Spinal cord (tissue), 10 donors: ENCODE data around the gene CTNNA3. TPM values are rescaled to one million over a fixed set of nuclear protein-coding genes. Genes with fewer than 3 reads are reported as not detected.
"Not testable (repeated sequence)": the region's sequence is repeated elsewhere in the genome, so short reads cannot be mapped to it uniquely, and the experiment has no call there.

Experiments
- DNase-seq, 6 donors: peaks; one replicate each; pipeline versions ENCODE4 v3.0.0 to v3.0.0-alpha.2; 2013 to 2015; ENCODE audit warnings: low spot score in 6 of 6, low read depth in 4 of 6
- H3K27ac ChIP-seq: one replicate; pipeline ENCODE4 v1.5.1; 2013; ENCODE audit warnings: low read depth, low read length, control low read depth
- H3K27me3 ChIP-seq: one replicate; pipeline ENCODE4 v1.6.1; 2013; ENCODE audit warnings: low read length; ENCODE audit not compliant: control insufficient read depth, insufficient read depth
- H3K36me3 ChIP-seq: one replicate; pipeline ENCODE4 v1.6.1; 2013; ENCODE audit warnings: low read length; ENCODE audit not compliant: control insufficient read depth, insufficient read depth
- H3K4me1 ChIP-seq: one replicate; pipeline ENCODE4 v1.6.1; 2013; ENCODE audit warnings: low read length; ENCODE audit not compliant: control insufficient read depth, insufficient read depth
- H3K4me3 ChIP-seq: one replicate; pipeline ENCODE4 v1.5.1; 2013; ENCODE audit warnings: low read depth, low read length, control low read depth
- H3K9me3 ChIP-seq: one replicate; pipeline ENCODE4 v1.6.1; 2013; ENCODE audit warnings: low read length; ENCODE audit not compliant: control insufficient read depth, insufficient read depth
- WGBS: methylation state at CpG from one replicate; pipeline ENCODE4 v1.1.5; 2013; ENCODE audit warnings: missing lambda C conversion rate; ENCODE audit not compliant: insufficient coverage; 5-methylcytosine and 5-hydroxymethylcytosine counted together
- long read RNA-seq, 4 donors: transcript quantifications; one replicate each; lab custom pipeline, GENCODE V29; 2026
- polyA plus RNA-seq, 2 donors: library from polyadenylated mRNA; unstranded; fragments of 120-200 nt; gene quantifications; one replicate each; pipeline ENCODE4 v1.2.1, GENCODE V29; 2013; ENCODE audit not compliant: insufficient read length in 2 of 2
- total RNA-seq, 2 donors: library from RNA; depleted of rRNA in 1 of 2; stranded (reverse); fragments of 120-200 nt in 1 of 2; fragments of >200 nt in 1 of 2; gene quantifications; one replicate each; pipeline versions ENCODE4 v1.2.3 to v1.2.4, GENCODE V29; 2013 to 2014
- donor health status: healthy.

The CTNNA3 gene
- 10 to 100 TPM; 57.1 to 63.5 TPM for total RNA-seq
- polyA plus RNA-seq, result 10 to 100 TPM; 15.3 to 24.8 TPM
- long read RNA-seq, donor 1, result 0 reads
- long read RNA-seq, donor 2, result 0 reads
- long read RNA-seq, donor 3, partial matches to known transcripts, result 5 of 5 reads
- long read RNA-seq, donor 3, other reads (novel, unspliced or antisense), result 0 of 5 reads
- long read RNA-seq, donor 4, result 0 reads

DNA sequence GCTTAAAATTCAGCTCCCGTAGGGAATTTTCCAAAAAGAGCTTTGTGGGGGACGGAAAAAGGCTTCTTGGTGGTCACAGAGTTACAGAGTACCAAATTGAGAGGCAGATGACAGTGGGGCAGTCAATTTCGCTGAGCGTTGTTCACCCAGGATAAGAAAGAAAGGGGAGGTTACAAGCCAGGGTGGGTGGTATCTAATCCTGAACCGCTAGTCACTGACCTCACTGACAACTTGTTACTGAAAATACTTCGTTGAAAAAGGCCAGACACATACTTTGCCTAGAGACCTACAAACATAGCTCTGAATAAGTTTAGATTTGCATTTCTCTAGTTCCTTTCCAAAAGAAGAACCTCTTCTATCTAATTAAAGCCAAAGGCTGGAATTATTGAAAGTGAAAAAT is at the start of gene CTNNA3:
Gene CTNNA3, minus strand, starts transcription at position 167 of the 400 bp plus-strand sequence.
- Histone ChIP-seq H3K4me1 (no peaks in the 10 kb centered on the region), H3K9me3 (no peaks in the 10 kb centered on the region), H3K4me3 (peak within 1 kb of the TSS; percentile 28), H3K27me3 (no peaks in the 10 kb centered on the region), H3K27ac (peak within 1 kb of the TSS; percentile 59), H3K36me3 (no peaks in the 10 kb centered on the region)
- peak in 2 of 6 donors; percentile 13 to 34 for DNase-seq
- 25% methylated on average over 3 of the region's 6 CpGs for WGBS

DNA sequence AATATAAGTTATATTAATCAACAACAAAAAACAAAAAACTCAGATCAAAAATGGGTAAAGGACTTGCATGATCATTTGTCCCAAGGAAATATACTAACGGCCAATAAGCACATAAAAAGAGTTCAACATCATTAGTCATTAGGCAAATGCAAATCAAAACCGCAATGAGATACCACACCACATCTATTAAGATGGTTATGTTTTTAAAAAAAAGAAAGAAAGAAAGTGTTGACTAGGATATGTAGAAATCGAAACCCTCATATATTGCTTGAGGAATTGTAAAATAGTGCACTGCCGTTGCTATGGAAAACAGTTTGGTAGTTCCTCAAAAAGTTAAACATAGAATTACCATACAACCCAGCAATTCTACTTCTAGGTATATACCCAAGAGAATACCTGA is 39.4 kb upstream of the CTNNA3 start:
- Histone ChIP-seq H3K27ac (no peak overlapping the region), H3K4me1 (no peaks in the 10 kb centered on the region), H3K9me3 (no peaks in the 10 kb centered on the region), H3K36me3 (no peaks in the 10 kb centered on the region), H3K4me3 (no peak overlapping the region), H3K27me3 (no peaks in the 10 kb centered on the region)
- no CpG with 5 or more reads among the region's 4 CpGs for WGBS
- DNase-seq, result no peak

DNA sequence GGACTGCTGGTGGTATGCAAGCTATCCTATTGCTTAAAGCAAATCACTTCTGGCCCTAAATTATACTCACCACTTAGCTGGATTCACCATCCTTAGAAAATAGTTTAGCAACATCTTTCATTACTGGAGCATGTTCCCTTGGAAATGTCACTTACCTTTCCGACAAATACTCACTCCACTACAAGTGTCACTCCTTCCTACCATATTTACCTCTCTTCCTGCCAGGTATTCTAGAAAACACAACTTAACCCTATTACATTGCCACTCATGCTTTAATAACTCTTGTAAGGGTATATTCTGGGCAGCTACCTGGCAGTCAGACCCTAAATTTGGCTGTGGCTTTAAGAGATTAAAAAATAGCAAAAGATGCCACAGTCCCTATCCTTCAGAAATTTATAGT is 37.5 kb upstream of the CTNNA3 start:
- Histone ChIP-seq H3K4me3 (no peak overlapping the region), H3K27me3 (no peaks in the 10 kb centered on the region), H3K4me1 (no peaks in the 10 kb centered on the region), H3K9me3 (no peaks in the 10 kb centered on the region), H3K36me3 (no peaks in the 10 kb centered on the region), H3K27ac (no peak overlapping the region)
- DNase-seq, result no peak
- 100% methylated on average over 1 of the region's 1 CpG for WGBS

DNA sequence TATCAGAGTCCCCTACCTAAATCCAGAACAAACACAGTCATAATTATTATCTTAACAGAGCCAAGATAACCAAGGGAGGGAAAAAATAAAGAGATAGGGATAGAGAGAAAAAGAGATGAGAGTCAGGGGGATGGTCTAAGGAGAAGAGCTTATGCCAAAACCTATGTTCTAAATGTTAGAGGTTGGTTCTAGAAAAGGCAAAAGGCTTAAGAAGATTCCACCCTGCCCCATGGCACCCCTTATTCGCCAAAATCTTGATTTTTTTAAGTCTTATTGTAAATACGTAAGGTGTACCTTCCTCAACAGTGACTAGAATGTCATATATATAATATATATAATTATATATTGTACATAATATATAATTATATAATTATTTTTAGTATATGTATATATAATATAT is 29.6 kb upstream of the CTNNA3 start:
- no CpG with 5 or more reads among the region's 2 CpGs for WGBS
- Histone ChIP-seq H3K4me1 (no peaks in the 10 kb centered on the region), H3K4me3 (no peak overlapping the region), H3K27me3 (no peaks in the 10 kb centered on the region), H3K36me3 (no peaks in the 10 kb centered on the region), H3K27ac (no peak overlapping the region), H3K9me3 (no peaks in the 10 kb centered on the region)
- DNase-seq, result no peak

DNA sequence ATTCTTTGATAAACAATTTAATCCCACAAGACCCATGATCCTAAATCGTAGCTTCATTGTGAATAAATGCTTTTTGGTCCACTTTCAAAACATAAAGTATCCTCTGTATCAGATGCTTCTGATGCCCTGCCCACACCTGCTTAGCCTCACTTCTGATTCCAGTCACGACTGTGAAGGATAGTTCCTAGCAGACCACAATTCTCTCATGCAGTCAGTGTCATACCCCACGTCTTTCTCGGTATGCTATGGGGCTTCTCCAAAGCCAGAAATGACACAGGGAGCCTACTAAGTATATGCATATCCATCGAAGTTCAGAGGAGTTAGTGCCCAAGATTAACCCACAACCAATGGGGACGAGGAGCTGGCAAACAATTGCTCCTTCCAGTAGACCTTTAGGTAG is 27.6 kb upstream of the CTNNA3 start:
- DNase-seq, result no peak
- Histone ChIP-seq H3K4me3 (no peak overlapping the region), H3K27ac (no peak overlapping the region), H3K27me3 (no peaks in the 10 kb centered on the region), H3K9me3 (no peaks in the 10 kb centered on the region), H3K36me3 (no peaks in the 10 kb centered on the region), H3K4me1 (no peaks in the 10 kb centered on the region)
- WGBS, result 90% methylated on average over 6 of the region's 6 CpGs

DNA sequence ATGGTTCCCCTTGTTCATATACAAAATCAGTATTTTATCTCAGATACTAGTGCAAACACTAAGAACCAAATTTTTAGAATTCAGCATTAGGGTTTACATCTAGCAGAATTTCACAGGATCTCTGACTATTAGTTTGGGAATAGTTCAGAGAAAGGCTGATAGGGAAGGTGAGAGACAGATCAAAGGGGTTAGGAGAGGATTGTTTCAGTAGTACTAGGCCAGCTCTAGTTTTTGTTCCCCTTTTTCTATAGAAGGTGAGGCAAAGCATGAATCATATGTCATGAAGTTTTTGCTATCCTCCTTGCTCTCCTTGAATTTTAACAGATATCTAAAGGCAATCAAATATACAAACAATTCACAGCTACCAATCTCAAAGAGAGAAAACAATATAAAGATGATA is 26.1 kb upstream of the CTNNA3 start:
- H3K27me3 ChIP-seq, result no peaks in the 10 kb centered on the region
- no peaks in the 10 kb centered on the region for H3K36me3 ChIP-seq
- H3K4me1 ChIP-seq, result no peaks in the 10 kb centered on the region
- H3K27ac ChIP-seq, result no peak overlapping the region
- H3K9me3 ChIP-seq, result no peaks in the 10 kb centered on the region
- H3K4me3 ChIP-seq, result no peak overlapping the region
- no peak for DNase-seq

DNA sequence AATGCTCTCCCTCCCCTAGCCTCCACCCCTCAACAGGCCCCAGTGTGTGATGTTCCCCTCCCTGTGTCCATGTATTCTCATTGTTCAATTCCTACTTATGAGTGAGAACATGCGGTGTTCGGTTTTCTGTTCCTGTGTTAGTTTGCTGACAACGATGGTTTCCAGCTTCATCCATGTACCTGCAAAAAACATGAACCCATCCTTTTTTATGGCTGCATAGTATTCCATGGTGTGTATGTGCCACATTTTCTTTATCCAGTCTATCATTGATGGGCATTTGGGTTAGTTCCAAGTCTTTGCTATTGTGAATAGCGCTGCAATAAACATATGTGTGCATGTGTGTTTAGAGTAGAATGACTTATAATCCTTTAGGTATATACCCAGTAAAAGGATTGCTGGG is 20.5 kb upstream of the CTNNA3 start:
- no CpG with 5 or more reads among the region's 4 CpGs for WGBS
- H3K4me1 ChIP-seq, DNase-seq: not testable (repeated sequence)

DNA sequence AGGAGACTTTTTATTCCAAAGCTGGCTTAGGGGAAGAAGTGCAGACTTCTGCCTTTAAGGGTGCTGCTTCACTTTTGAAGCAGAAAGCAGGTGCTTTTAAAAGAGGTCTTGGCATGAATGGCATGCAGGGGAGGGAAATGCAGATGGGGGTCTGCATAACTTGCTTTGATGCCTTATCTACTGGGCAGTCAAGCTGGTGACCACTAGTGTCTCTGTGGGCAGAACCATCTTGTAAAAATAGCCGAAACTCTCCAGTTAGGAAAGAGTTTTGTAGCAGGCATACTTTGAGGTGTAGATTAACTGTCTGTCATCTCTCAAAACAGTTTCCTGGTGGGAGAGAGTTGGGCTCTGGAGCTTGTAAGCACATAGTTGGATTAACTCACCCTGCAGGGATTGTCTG is 9.9 kb upstream of the CTNNA3 start:
- Histone ChIP-seq H3K9me3 (no peaks in the 10 kb centered on the region), H3K27me3 (no peaks in the 10 kb centered on the region), H3K36me3 (no peaks in the 10 kb centered on the region), H3K27ac (no peak overlapping the region), H3K4me1 (no peaks in the 10 kb centered on the region), H3K4me3 (no peak overlapping the region)
- no peak for DNase-seq
- no CpG with 5 or more reads among the region's 1 CpG for whole genome bisulfite sequencing

More for the DNA sequence above, 20.5 kb upstream of the CTNNA3 start:
- H3K36me3 ChIP-seq, H3K27ac ChIP-seq, H3K27me3 ChIP-seq, H3K9me3 ChIP-seq, H3K4me3 ChIP-seq: not testable (repeated sequence)

DNA sequence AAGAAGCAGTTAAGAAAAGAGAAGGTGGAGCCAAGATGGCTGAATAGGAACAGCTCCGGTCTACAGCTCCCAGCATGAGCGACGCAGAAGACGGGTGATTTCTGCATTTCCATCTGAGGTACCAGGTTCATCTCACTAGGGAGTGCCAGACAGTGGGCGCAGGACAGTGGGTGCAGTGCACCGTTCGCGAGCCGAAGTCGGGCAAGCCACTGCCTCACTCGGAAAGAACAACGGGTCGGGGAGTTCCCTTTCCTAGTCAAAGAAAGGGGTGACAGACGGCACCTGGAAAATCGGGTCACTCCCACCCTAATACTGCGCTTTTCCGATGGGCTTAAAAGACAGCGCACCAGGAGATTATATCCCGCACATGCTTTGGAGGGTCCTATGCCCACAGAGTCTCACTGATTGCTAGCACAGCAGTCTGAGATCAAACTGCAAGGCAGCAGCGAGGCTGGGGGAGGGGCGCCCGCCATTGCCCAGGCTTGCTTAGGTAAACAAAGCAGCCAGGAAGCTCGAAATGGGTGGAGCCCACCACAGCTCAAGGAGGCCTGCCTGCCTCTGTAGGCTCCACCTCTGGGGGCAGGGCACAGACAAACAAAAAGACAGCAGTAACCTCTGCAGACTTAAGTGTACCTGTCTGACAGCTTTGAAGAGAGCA is 3.7 kb upstream of the CTNNA3 start:
- H3K9me3 ChIP-seq, H3K4me1 ChIP-seq, DNase-seq, H3K27me3 ChIP-seq, H3K4me3 ChIP-seq, H3K36me3 ChIP-seq, H3K27ac ChIP-seq: not testable (repeated sequence)
- WGBS, result 99% methylated on average over 10 of the region's 23 CpGs

DNA sequence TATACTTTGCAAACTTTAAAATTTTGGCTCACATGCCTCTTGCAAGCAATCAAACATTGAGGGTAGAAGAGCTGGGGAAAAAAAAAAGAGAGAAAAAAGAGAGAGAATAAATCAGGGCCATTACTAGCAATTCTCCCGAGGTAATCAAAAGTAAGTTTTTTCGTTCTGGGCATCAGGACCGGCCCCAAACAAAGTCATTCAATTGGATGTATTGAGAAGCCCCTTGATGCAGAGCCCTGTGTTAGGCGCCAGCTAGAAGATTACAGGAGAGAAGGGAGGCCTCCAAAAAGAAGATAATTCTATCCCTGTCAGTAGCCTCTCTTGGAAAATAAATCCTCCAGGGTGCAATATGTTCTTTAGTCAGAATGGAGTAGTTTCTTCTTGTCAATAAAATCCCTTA is 2.2 kb upstream of the CTNNA3 start:
- Histone ChIP-seq H3K36me3 (no peaks in the 10 kb centered on the region), H3K4me3 (no peak overlapping the region), H3K9me3 (no peaks in the 10 kb centered on the region), H3K27ac (peak overlapping the region; percentile 41), H3K4me1 (no peaks in the 10 kb centered on the region), H3K27me3 (no peaks in the 10 kb centered on the region)
- WGBS, result 40% methylated on average over 2 of the region's 4 CpGs
- DNase-seq, result no peak
